IPS DF 6.9 (cell line): Measurements from ENCODE around the gene AP2B1.

Experiments used
- DNase-seq: peaks from one replicate; pipeline ENCODE4 v3.0.0-alpha.2; 2013; ENCODE audit warnings: low read depth, low spot score
- H3K27ac ChIP-seq: one replicate; pipeline ENCODE4 v1.5.1; 2013; ENCODE audit warnings: low read length, control low read depth
- H3K27me3 ChIP-seq: 2 replicates; pipeline ENCODE4 v1.6.1; 2013; ENCODE audit warnings: mild to moderate bottlenecking, low read length; ENCODE audit not compliant: control insufficient read depth, insufficient read depth
- H3K36me3 ChIP-seq: 2 replicates; pipeline ENCODE4 v1.6.1; 2013; ENCODE audit warnings: low read length; ENCODE audit not compliant: control insufficient read depth, insufficient read depth
- H3K4me1 ChIP-seq: 2 replicates; pipeline ENCODE4 v1.6.1; 2013; ENCODE audit warnings: low read length; ENCODE audit not compliant: control insufficient read depth, insufficient read depth
- H3K4me3 ChIP-seq: 2 replicates; pipeline ENCODE4 v1.5.1; 2013; ENCODE audit warnings: mild to moderate bottlenecking, low read length
- H3K9me3 ChIP-seq: 2 replicates; pipeline ENCODE4 v1.6.1; 2013; ENCODE audit warnings: low read length, inconsistent platforms; ENCODE audit not compliant: control insufficient read depth, insufficient read depth
- WGBS: extraction: QIAGEN DNeasy Blood & Tissue Kit; methylation state at CpG from one replicate; pipeline ENCODE4 v1.1.7; 2013; ENCODE audit warnings: mixed read lengths, missing lambda C conversion rate; ENCODE audit not compliant: insufficient read length, insufficient coverage; 5-methylcytosine and 5-hydroxymethylcytosine counted together

AP2B1 gene

DNA sequence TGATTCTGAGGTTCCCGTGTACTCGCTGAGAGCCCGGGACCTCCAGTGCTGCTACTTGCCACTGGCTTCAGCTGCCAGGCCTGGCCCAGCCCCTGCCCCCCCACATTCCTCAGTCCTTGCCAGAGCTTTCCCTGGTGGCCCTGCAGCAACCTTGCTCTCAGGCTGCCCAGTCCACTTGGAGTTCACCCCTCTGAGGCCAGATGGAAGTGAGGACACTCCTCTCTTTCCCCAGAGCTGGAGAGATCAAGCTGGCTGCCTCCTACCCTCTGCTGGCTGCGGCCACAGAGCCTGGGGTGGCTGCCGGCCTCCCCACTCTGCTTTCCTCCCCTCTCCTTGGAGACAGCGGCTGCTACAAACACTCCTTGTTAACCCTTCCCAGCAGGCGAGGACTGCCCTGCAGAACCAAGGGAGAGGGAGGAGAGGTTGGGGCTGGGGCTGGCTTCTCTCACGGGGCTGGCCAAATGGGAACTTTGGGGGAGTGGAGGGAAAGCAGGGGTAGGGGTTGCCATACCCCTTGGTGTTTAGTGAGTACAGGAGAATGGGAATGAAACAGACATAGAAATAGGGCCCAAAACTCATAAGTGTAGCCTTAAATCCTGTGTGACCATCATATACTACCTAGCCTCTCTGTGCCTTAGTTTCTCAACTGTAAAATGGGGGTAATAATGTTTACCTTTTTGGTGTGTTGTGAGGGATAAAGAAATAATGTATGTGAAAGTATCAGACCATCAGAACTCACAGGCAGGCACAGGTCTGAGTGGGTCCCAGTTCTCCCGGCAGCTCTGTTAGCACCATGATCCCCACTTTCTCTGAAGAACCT is 166.0 kb downstream of the AP2B1 start, which contains the start of gene GAS2L2:
Gene GAS2L2, minus strand, starts transcription at position 295 of the 820 bp plus-strand sequence. CDS start 389 bp downstream, outside the sequence.
- H3K4me1 ChIP-seq: peaks cover 5% of the 10 kb centered on the region

GRCh38 chr17:35757243-35757642 is 170.1 kb downstream of the AP2B1 start:
- Histone ChIP-seq H3K4me3 (no peak overlapping the region), H3K4me1 (peaks cover 5% of the 10 kb centered on the region; the same call in 1 of the 2 replicates), H3K9me3 (no peaks in the 10 kb centered on the region), H3K27ac (no peak overlapping the region), H3K36me3 (no peaks in the 10 kb centered on the region), H3K27me3 (no peaks in the 10 kb centered on the region)
- DNase-seq: no peak

More for the DNA sequence above, 166.0 kb downstream of the AP2B1 start, which contains the start of gene GAS2L2:
- Histone ChIP-seq H3K9me3 (no peaks in the 10 kb centered on the region), H3K27ac (no peak within 1 kb of the TSS), H3K27me3 (no peaks in the 10 kb centered on the region), H3K36me3 (no peaks in the 10 kb centered on the region), H3K4me3 (no peak within 1 kb of the TSS)
- WGBS: no CpG with 5 or more reads among the region's 9 CpGs
- DNase-seq: no peak

DNA sequence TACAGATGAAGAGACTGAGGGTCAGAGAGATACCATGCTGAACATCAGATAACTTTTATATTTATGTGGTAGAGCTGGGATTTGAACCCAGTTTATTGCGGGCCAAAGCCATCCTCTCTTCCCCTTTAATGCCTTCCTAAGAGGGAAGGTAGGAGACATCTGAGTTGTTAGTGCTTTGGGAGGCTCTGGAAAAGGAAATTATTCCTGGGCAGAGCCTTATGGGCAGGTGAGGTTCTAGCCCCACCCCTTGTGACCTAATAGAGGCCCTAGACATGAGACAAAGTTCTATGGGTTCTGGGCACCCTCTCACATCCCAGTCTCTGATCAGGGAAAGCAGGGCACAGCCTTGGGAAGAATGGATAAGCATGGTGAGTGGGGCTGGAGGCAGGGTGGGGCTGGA is 173.5 kb downstream of the AP2B1 start, which contains the start of gene C17orf50:
Gene C17orf50, plus strand, starts transcription at position 301 of the 400 bp plus-strand sequence. Its CDS starts 55 bp downstream, at position 356.
- Histone ChIP-seq H3K27me3 (no peaks in the 10 kb centered on the region), H3K9me3 (no peaks in the 10 kb centered on the region), H3K36me3 (no peaks in the 10 kb centered on the region), H3K4me1 (peaks cover 1% of the 10 kb centered on the region; the same call in 1 of the 2 replicates), H3K27ac (no peak within 1 kb of the TSS), H3K4me3 (no peak within 1 kb of the TSS)
- DNase-seq: no peak
- WGBS: no CpG with 5 or more reads among the region's 1 CpG

- Histone ChIP-seq H3K36me3 (no peaks in the 10 kb centered on the region), H3K27ac (no peak overlapping the region), H3K4me3 (no peak overlapping the region), H3K9me3 (no peaks in the 10 kb centered on the region), H3K27me3 (no peaks in the 10 kb centered on the region), H3K4me1 (peaks cover 2% of the 10 kb centered on the region; the same call in 1 of the 2 replicates)
- no CpG with 5 or more reads among the region's 5 CpGs for WGBS
- no peak for DNase-seq
Measured at GRCh38 chr17:35761601-35762000, 174.5 kb downstream of the AP2B1 start.

GRCh38 chr17:35763767-35764122 is 176.6 kb downstream of the AP2B1 start:
- peaks cover 2% of the 10 kb centered on the region; the same call in 1 of the 2 replicates for H3K4me1 ChIP-seq
- H3K27me3 ChIP-seq: no peaks in the 10 kb centered on the region
- no peak overlapping the region; the same call in 1 of the 2 replicates for H3K4me3 ChIP-seq
- no peak for DNase-seq
- no peaks in the 10 kb centered on the region for H3K36me3 ChIP-seq
- no peaks in the 10 kb centered on the region for H3K9me3 ChIP-seq
- no CpG with 5 or more reads among the region's 17 CpGs for WGBS
- no peak overlapping the region for H3K27ac ChIP-seq

DNA sequence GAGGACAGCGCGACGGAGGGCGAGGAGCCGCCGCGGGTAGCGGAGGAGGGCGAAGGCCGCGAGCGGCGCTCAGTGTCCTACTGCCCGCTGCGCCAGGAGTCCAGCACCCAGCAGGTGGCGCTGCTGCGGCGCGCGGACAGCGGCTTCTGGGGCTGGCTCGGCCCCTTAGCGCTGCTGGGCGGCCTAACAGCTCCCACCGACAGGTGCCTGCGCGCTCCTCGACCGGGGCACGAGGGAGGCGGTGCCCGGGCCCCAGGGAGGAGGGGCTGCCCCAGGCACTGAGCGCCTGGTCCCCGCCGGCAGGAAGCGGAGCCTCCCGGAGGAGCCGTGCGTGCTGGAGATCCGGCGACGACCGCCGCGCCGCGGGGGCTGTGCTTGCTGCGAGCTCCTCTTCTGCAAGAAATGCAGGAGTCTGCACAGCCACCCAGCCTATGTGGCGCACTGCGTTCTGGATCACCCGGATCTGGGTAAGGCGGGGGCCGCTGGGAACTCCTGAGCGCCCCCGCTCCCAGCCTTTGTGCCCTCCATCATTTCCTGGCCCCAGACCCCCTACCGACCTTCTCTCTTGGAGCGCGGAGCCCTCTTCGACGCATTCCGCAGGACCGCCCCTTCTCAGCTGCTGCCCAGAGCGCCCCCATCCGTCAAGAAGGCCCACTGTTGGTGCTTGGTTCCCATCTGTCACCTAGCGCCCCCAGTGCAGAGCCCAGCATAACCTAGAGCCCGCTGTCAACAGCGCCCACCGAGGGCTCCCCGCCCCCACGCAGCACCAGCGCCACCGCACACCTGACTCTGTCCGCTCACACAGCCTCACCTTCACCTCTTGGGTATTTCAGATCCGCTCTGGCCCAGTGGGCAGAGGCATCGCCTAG is 177.2 kb downstream of the AP2B1 start:
- Histone ChIP-seq H3K4me3 (peak overlapping the region; percentile 34; the same call in 1 of the 2 replicates), H3K4me1 (peaks cover 2% of the 10 kb centered on the region; the same call in 1 of the 2 replicates), H3K27ac (no peak overlapping the region), H3K27me3 (no peaks in the 10 kb centered on the region), H3K9me3 (no peaks in the 10 kb centered on the region), H3K36me3 (no peaks in the 10 kb centered on the region)
- WGBS: no CpG with 5 or more reads among the region's 75 CpGs
- DNase-seq: peak; percentile 88

GRCh38 chr17:35765086-35765710 is 178.1 kb downstream of the AP2B1 start:
- WGBS: no CpG with 5 or more reads among the region's 11 CpGs
- Histone ChIP-seq H3K4me3 (no peak overlapping the region), H3K4me1 (peaks cover 2% of the 10 kb centered on the region; the same call in 1 of the 2 replicates), H3K27me3 (no peaks in the 10 kb centered on the region), H3K36me3 (no peaks in the 10 kb centered on the region), H3K27ac (no peak overlapping the region), H3K9me3 (no peaks in the 10 kb centered on the region)
- DNase-seq: no peak

DNA sequence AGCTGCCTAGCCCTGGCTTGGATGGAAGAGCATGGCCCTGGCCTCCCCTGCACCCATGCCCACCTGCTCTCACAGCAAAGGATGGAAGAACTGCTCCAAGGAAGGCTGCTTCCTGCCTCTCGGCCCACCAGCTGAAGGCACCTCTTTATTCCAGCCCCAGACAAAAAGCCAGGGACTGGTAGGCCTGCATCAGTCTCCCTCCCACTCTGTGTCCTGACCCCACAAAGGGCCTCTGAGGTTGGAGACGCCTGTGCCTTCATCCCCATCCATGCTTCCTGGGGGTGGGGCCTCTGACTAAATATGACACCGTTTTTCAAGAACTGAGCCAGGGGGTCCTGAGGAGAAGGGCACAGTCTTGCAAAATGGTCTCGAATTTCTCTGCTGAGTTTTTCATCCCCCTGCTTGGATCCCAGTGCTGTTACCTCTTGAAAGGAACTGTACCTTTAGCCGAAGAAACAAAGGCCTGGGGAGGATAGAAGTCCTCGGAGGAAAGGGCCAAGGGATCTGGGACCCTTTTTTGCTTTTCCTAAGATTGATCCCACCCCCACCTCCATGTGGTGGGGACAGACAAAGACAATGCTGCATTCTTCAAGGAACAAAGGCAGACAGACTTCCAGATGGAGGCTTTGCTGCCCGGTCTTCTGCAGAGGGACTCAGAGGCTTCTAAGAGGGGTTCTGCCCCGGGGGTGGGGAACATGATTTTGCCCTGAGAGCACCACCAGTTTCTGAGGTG is 178.8 kb downstream of the AP2B1 start:
- WGBS: no CpG with 5 or more reads among the region's 8 CpGs
- no peaks in the 10 kb centered on the region for H3K36me3 ChIP-seq
- no peak overlapping the region for H3K27ac ChIP-seq
- no peaks in the 10 kb centered on the region for H3K9me3 ChIP-seq
- no peaks in the 10 kb centered on the region for H3K27me3 ChIP-seq
- no peak overlapping the region for H3K4me3 ChIP-seq
- no peak for DNase-seq
- peaks cover 2% of the 10 kb centered on the region; the same call in 1 of the 2 replicates for H3K4me1 ChIP-seq

GRCh38 chr17:35766489-35766877 is 179.4 kb downstream of the AP2B1 start:
- Histone ChIP-seq H3K4me1 (peaks cover 2% of the 10 kb centered on the region; the same call in 1 of the 2 replicates), H3K27ac (no peak overlapping the region), H3K4me3 (no peak overlapping the region), H3K36me3 (no peaks in the 10 kb centered on the region), H3K9me3 (no peaks in the 10 kb centered on the region), H3K27me3 (no peaks in the 10 kb centered on the region)
- WGBS: no CpG with 5 or more reads among the region's 24 CpGs
- DNase-seq: no peak
